Measurements from ENCODE around the gene TMEM132C.

DNA sequence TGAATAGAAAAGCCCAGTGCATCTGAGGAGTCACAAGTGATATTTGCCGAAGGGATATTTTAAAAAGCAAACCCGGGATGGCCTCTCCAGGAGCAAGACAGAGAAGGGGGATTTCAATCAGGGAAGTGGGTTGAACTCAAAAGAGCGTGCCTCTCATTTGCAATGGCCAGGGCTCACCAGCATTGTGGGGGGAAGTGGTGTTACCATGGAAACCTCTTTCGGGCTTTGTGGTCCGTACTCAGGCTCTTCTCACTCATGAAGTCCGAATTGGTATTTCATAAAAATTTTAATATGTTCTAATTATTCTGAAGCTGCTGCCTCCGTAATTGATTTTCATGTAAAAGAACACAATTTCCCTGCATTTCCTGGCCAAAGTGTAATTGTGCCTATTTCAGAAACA lies 476.9 kb downstream of the TMEM132C start:
- TF ChIP-seq CTCF (IDR thresholded peaks at IDR 0.05; ENCODE audit: low read depth, low read length, poor library complexity, severe bottlenecking) (no peak), EZH2phosphoT487 (IDR thresholded peaks at IDR 0.05; ENCODE audit: borderline replicate concordance, low read length) (no peak)

Measured in DOHH2 (cell line).